GM23338 (cell line): ENCODE results near the gene NHSL1.

Source experiments
- CREB1 ChIP-seq: fragments of 250-450 bp; sonication (Bioruptor Pico); IDR thresholded peaks from 2 replicates; pipeline ENCODE4 v1.5.0; 2020; ENCODE audit warnings: low read depth, mild to moderate bottlenecking, moderate library complexity
- EZH2 ChIP-seq: fragments of 200-600 bp; sonication (generic); IDR thresholded peaks from one replicate; pipeline ENCODE4 v1.8.0; 2017; ENCODE audit warnings: antibody characterized with exemption, mild to moderate bottlenecking, low read depth; ENCODE audit not compliant: unreplicated experiment
- EZH2phosphoT487 ChIP-seq: fragments of 200-600 bp; sonication (generic); IDR thresholded peaks from one replicate; pipeline ENCODE4 v1.8.1; 2018; ENCODE audit warnings: antibody characterized with exemption; ENCODE audit not compliant: unreplicated experiment
- JUNB ChIP-seq: IDR thresholded peaks from one replicate; pipeline ENCODE4 v1.6.1; 2016; ENCODE audit warnings: antibody characterized with exemption; ENCODE audit not compliant: unreplicated experiment
- NANOG ChIP-seq: IDR thresholded peaks from 2 replicates; pipeline ENCODE4 v1.6.1; 2016; ENCODE audit warnings: antibody characterized with exemption, borderline replicate concordance
- POLR2AphosphoS5 ChIP-seq: IDR thresholded peaks from 2 replicates; pipeline ENCODE4 v1.6.1; 2016; ENCODE audit warnings: antibody characterized with exemption, low read depth
- REST ChIP-seq: IDR thresholded peaks from one replicate; pipeline ENCODE4 v1.6.1; 2018; ENCODE audit warnings: antibody characterized with exemption; ENCODE audit not compliant: unreplicated experiment
- ZNF114 ChIP-seq: fragments of 250-450 bp; sonication (Bioruptor Pico); IDR thresholded peaks from 2 replicates; pipeline ENCODE4 v1.5.0; 2020; ENCODE audit warnings: mild to moderate bottlenecking, moderate library complexity
- TF ChIP-seq, protein P1 (sequence below), 2 experiments: fragments of 200-600 bp in 1 of 2; sonication (generic) in 1 of 2; conservative IDR thresholded peaks; 2 replicates each; pipeline versions ENCODE4 v1.5.1 to v1.6.1; 2016 to 2017; ENCODE audit warnings: antibody characterized with exemption in 2 of 2, low read depth in 2 of 2, mild to moderate bottlenecking in 2 of 2, moderate library complexity in 1 of 2

GRCh38 chr6:138420356-138420755, 78.9 kb downstream of the NHSL1 start:
- TF ChIP-seq, protein P1, sequence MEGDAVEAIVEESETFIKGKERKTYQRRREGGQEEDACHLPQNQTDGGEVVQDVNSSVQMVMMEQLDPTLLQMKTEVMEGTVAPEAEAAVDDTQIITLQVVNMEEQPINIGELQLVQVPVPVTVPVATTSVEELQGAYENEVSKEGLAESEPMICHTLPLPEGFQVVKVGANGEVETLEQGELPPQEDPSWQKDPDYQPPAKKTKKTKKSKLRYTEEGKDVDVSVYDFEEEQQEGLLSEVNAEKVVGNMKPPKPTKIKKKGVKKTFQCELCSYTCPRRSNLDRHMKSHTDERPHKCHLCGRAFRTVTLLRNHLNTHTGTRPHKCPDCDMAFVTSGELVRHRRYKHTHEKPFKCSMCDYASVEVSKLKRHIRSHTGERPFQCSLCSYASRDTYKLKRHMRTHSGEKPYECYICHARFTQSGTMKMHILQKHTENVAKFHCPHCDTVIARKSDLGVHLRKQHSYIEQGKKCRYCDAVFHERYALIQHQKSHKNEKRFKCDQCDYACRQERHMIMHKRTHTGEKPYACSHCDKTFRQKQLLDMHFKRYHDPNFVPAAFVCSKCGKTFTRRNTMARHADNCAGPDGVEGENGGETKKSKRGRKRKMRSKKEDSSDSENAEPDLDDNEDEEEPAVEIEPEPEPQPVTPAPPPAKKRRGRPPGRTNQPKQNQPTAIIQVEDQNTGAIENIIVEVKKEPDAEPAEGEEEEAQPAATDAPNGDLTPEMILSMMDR (conservative IDR thresholded peaks at IDR 0.05; ENCODE audit: low read depth in 2 of 2): no peak
- TF ChIP-seq REST (no peak), POLR2AphosphoS5 (no peak), CREB1 (CRISPR knock-in tag) (no peak), EZH2phosphoT487 (no peak), JUNB (no peak), ZNF114 (CRISPR knock-in tag) (no peak), EZH2 (no peak), NANOG (no peak)
